HG02798 (cell line): ENCODE measurements around the gene ARL17A.
"Not testable (repeated sequence)": the region's sequence is repeated elsewhere in the genome, so short reads cannot be mapped to it uniquely, and the experiment has no call there.

Source experiments
- ATAC-seq: cut with Tn5 transposase; IDR thresholded peaks from one replicate; pipeline ENCODE4 v1.9.1; 2021; ENCODE audit warnings: mild to moderate bottlenecking; ENCODE audit not compliant: unreplicated experiment, poor library complexity

Gene ARL17A

DNA sequence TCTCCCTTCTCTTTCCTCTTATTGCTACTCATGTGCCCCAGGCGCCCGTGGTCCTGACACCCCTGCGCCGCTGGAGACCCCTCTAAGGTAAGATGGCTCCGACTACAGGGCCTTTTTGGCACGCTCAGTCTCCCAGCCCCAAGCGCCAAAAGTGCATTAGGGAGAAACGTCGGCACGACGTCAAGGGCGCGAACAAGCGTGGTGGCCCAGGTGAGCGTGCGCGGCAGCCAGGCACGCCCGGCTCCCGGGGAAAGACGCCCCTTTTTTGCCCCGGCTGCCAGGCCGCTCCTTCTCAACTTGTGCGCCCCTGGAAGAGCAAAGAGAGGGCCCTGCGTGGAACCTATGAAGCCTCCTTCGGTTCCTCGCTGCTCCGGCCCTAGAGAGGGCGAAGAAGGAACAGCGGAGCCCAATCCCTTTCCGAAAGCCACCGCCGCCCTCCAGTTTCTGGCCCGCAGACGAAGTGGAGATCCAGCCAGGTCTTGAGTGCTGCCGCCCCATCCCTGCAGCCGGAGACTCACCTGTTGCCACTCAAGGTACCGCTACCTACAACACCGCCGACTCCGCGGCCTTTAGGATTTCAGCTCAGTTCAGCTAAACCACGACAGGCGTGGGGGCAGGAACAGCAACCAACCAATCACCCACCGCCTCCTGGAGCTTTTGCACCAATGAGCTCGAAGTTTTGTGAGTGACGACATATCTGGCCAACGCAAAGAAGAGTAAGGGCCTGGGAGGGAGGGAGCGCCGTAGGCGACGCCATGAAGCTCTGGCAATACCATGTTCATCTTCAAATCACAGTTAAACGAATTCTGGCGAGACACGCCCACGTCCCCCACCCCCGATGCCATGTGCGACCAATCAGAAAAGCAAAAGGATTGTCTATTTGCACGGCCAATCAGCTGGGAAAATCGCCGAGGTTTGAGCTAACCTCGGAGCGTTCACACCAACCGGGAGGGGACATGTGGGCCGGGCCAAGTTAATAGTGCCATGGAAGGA is at the start of gene ARL17A:
Gene ARL17A (minus strand): TSS at position 609 of the 993 bp plus-strand sequence. CDS start 3,369 bp downstream, outside the sequence.
- peak; percentile 97 for ATAC-seq

DNA sequence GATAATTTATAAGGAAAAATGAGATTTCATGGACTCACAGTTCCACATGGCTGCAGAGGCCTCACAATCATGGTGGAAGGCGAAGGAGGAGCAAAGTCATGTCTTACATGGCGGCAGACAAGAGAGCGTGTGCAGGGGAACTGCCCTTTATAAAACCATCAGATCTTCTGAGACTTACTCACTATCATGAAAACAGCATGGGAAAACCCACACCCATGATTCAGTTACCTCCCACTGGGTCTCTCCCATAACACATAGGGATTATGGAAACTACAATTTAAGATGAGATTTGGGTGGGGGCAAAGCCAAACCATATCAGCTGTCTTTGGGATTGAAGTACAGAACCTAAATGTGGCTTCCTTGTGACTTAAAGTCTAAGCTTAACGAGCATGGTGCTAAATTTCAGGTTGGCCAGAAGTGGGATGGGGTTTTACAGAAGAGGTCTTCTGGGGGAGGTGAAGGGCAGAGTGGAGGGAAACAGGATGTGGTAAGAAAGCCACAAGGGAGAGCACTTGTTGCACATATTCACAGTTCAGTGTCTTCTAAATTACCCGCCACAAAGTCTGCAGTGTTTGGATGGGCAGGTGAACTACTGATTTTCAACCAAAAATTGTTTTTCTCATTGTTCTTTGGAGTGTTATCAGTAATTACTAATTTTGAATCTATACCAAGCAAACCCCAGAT is 49.4 kb upstream of the ARL17A start:
- ATAC-seq: peak; percentile 57

DNA sequence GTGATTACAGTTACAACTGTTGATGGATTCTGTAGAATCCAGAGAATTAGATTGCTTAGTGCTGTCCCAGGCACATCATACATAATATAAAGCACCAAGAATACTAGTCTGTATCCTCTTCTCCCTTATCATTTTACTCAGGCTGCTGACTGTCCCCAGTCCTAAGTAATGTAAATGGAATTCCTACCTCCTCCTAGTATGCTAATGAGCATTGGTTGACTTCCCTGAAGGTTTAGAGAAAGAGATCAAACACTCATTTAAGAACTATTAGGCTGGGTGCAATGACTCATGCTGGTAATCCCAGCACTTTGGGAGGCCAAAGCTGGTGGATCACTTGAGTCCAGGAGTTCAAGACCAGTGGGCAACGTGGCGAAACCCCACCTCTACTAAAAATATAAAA is 48.0 kb upstream of the ARL17A start:
- not testable (repeated sequence) for ATAC-seq

DNA sequence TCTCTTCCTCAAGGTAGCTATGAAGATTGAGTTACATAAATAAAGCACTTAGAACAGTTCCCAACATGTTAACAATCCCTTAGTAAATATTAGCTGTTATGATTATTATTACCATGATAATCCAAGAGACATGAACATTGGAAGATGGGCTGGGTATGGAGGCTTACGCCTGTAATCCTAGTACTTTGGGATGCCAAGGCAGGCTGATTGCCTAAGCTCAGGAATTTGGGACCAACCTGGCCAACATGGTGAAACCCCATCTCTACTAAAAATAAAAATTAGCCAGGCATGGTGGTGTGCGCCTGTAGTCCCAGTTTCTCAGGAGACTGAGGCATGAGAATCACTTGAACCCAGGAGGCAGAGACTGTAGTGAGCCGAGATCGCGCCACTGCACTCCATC is 45.2 kb upstream of the ARL17A start:
- not testable (repeated sequence) for ATAC-seq

DNA sequence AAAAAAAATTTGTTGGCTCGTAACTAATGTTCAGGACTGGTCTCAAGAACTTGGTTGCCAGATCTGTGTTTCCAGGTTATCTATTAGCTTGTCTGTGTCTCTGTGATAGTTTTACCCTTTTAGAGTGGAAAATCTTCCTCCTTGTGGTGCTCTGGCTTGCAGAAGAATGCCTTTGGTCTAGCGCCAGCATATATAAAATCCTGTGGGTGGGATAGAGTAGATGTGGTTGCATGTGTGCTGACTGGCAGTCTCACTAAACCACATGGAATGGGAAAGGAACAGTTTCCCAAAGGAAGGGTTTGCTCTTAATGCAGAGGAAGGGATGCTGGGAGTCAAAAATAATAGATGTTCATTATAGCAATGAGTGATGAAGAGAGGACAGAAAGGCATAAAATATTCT is 44.3 kb upstream of the ARL17A start:
- not testable (repeated sequence) for ATAC-seq

DNA sequence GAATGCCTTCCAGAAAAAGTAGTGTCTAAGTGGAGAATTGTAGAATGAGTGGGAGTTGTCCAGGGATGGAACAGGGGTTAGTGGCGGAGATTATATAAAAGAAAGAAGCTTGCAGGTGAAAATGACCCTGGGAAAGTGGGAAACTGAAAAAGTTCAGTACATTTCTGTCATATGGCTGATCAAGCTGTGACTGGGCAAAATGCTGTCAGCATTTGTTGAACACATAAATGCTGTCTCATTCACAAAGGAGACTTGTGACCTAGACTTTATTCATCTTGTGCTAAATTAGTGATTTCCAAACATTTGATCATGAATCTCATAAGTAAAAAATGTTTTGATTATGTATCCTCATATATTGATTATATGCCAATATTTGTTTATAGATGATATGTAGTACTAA is 39.5 kb upstream of the ARL17A start:
- not testable (repeated sequence) for ATAC-seq

DNA sequence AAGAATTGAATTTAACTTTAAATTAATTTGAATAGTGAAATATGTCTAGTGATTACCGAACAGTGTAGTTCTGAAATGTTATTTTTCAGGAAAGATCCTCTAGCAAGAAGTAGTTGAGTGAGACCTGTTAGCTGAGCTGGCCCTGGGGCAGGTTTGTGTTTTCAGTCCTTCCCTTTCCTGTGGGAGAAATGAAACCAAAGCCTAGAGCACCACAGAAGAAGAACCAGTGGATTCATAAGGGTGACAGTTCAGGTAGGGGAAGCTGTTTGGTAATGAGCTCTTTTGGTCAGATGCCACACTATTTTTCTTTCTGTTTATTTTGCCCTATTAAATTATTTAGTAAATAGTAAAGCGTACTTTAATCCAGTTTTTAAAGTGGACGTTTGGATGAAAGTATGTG is 37.6 kb upstream of the ARL17A start:
- ATAC-seq: not testable (repeated sequence)

DNA sequence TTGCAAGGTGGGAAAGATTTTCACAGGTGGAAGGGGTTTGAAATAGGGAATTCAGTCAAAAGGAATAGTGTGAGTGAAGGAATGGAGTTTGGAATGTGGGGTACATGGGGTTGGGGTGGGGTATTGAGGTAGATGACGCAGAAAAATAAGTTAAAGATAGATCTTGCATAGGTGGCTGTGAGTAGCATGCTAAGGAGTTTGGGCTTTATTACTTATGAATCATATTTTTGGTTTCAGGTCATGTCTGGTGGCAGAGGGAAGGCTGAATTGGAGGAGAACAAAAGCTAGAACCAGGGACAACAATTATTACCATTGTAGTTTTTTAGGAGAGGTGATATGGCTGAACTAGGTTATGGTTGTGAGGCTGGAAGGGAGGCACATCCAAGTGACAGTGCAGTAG is 34.4 kb upstream of the ARL17A start:
- not testable (repeated sequence) for ATAC-seq

DNA sequence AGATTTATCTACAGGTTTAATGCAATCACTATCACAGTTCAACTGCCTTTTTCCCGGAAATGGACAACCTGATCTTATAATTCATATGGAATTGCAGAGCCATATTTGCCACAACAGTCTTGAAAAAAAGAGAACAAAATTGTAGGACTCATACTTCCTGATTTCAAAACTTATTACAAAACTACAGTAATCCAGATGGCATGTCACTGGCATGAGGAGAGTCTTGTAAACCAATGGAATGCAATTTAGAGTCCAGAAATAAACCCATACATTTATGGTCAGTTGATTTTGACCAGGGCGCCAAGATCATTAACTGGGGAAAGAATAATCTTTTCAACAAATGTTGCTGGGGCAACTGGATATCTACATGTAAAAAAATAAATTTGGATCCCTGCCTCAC is 31.8 kb upstream of the ARL17A start:
- ATAC-seq: not testable (repeated sequence)

DNA sequence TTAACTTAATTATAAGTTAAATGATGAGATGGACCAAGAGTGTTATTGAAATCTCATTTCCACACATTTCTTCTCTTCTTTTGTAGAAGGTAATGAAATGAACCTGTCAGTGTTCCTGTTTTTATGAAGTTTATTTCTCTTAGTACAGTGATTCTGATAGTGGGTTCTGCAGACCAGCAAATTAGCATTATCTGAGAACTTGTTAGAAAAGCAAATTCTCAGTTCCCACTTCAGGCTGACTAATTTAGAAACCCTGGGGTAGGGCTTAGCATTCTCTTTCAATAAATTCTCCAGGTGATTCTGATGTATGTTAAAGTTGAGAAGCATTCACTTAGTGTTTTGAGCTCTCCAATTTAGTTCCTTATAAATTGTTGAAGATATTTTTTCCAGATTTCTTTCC is 23.6 kb upstream of the ARL17A start:
- peak; percentile 92 for ATAC-seq

DNA sequence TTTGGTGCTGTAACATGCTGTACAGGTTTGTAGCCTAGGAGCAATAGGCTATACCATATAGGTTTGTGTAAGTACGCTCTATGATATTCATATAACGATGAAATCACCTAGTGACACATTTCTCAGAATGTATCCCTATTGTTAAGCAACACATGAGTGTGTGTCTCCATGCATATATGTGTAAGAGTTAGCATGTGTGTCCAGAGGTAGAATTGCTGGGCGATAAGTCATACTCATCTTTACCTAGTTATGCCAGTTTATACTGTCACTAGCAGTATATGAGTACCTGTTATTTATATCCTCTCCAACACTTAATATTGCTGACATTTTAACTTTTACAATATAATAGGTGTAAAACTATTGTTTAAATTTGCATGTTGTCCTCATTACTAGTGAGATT is 21.3 kb upstream of the ARL17A start:
- not testable (repeated sequence) for ATAC-seq

DNA sequence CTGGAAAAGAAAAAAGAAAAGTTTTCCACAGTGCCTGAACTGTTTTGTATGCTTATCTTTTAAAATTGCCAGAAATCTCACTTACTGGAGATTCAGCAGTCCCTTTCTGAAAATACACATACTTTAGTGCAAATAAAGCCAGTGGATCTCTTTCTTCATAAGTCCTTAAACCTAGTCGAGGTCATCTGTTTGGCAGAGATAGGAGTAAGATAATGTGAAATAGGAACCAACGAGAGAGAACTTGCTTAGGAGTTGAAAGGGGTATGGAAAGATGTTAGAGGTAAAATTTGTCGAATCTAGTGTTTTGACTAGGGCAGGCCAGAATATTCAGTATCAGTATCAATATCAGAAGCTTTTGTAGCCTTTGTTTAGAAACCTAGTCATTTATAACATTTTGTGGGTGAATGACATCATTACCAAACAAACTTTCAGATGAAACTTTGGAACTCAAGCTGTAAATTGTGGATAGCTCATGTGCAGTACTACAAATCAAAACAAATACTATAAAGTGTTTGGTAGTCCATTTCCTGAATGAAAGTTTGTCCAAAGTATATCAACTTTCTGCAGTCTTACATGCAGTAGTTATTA is 18.9 kb upstream of the ARL17A start:
- ATAC-seq: peak; percentile 49

DNA sequence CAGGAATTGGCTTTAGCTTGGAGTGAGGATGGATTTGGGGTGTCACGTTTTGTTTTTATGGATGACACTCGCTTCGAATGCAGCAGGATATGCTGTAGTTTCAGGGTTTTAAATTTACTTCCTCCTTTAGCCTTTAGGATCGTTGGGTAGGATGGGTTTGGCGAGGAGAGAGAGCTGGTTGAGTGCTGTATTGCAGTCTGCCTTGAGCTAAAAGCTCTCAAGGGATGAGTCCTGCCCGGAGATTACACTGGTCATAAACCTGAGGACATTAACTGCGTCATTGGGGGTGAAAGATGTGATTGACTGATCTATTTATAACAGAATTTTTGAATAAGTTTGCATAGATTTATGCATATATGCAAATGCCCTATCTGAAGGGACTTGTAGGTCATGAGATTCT is 11.8 kb upstream of the ARL17A start:
- peak; percentile 27 for ATAC-seq

DNA sequence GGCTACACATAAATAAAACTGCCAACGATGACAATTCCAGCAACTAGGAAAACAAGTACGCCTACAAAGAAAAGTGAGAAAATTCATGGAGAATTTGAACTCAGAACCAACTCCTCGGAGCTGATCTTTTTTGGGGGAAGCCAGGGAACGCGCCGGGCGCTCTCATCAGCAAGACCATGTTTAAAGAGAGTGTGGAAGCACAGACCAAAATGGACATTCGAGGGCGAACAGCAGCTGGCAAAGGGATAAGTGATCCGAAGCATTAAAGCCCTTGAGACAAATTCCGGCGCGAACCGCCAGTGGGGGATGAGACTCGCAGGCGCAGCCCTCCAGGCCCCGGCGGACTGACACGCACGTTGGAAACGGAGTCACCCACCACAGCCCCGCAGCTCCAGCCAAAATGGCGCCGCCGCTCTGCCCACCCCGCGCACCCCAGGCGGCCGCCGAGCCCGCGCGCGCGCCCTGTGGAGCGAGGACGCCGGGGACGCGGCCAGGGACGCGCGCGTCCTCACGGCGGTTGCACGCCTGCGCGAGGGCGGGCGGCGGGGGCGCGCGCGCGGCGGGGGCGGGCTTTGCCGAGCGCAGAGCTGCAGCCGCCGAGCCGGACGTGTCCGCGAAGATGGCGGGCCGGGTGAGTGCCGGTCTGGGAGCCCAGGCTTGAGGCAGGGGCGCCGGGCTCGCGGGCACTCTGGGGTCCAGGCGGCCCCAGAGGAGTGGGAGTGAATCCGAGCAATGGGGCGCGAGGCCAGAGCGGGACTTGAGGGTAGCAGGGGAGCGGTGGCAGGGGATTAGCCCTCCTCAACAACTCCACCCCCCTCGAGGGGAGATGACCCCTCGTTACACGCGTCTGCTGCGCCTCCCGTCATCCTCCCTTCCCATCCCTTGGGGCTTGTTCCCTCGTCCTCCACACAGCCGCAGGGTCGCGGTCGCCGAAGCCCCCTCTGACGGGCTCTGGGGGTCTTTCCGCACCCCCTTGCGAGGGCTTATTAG is 11.0 kb upstream of the ARL17A start, which contains the start of gene NSF:
Gene NSF (plus strand): TSS at position 513 of the 990 bp plus-strand sequence. CDS start 107 bp downstream, at position 620.
- ATAC-seq: peak; percentile 89

DNA sequence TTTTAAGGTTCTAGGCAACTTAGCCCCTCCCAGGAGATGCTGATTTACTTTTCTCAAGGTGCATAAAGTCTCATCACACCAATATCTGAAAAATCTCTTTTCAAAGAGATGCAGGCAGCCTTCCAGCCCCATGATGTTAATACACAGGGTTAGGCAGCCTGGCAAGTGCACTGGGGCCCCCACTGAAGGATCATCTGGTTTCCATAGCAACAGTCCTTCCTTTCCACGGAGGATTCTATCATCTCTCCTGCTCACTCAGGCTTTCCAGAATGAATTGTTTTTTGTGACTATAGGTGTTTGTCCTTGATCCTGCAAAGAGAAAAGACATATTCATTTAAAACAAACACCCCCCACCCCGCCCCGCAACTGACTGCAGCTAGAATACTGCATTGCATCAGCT is 6.0 kb upstream of the ARL17A start:
- ATAC-seq: not testable (repeated sequence)

DNA sequence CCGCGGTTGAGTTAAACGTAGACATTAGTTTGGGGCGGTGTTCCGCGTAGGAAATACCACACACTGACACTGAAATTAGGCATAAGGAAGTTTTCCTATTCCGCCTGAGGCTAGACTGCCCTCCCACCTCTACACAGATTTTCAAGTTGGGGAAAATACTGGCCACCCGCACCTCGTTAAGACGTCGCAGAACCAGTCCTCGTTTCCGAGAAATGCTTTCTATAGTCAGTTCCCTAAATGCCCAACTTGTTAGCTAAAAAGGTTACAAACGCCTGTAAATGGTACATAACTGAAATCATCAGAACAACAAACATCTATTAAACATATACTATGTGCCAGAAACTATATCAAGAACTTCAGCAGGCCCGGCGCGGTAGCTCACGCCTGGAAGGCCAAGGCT is 591 bp upstream of the ARL17A start:
- not testable (repeated sequence) for ATAC-seq

DNA sequence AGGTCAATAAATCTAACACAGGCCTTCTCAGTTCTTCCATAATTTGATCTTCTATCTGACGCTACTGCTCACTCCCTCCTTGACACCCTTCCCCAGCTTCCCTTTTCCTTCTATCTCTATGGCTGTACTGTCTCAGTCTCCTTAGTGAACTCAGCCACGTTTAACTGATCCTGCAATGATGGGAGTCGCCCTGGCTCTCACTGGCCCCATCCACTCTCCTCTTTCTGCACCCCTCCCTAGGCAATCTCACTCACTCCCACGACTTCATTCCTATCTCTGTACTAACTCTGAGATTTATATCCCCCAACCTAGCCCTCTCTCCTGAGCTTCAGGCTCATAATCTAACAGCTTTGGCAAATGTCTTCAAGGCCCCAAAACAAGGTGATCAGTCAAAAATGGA is 7.7 kb downstream of the ARL17A start:
- ATAC-seq: not testable (repeated sequence)

DNA sequence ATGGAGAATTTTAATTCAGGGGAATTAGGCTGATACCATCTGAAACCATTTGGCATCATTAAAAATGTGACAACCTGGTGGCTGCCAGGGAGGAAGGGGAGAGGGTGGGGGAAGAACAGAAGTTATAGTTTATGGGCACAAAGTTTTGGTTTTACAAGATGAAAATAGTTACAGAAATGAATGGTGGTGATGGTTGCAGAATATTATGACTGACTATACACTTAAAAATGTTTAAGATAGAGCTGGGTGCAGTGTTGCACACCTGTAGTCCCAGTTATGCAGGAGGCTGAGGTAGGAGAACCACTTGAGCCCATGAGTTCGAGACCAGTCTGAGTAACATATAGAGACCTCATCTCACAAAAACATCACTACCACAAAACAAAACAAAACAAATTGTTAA is 12.5 kb downstream of the ARL17A start:
- ATAC-seq: not testable (repeated sequence)

DNA sequence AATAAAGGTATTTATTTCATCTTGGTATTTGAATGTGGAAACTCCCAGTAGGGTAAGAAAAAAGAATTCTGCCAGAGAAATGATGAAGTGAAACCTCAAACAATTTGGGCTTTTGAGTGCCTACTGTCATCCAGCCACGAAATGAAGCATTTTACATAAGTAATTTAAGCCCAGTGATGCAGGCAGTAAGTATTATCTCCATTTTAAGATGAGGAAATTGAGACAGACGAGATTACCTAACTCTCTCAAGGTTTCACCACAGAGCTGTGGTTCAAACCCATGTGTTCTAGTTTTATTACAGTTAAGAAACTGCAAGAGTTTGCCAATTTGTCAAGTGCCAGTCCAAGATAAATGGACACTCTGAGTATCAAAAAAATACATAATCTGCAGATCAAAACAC is 13.2 kb downstream of the ARL17A start:
- peak; percentile 36 for ATAC-seq
